NCI-H2171 (cell line): ENCODE measurements around the gene TTBK1.
"Not testable (repeated sequence)": the region's sequence is repeated elsewhere in the genome, so short reads cannot be mapped to it uniquely, and the experiment has no call there.

ENCODE experiments used
- DNase-seq: peaks from one replicate; lab custom pipeline; 2025; lab: John Stamatoyannopoulos, UW

The TTBK1 gene

GRCh38 chr6:43287717-43288679 is 44.7 kb downstream of the TTBK1 start:
- DNase-seq: no peak

GRCh38 chr6:43290339-43290904 is 47.1 kb downstream of the TTBK1 start:
- no peak for DNase-seq

DNA sequence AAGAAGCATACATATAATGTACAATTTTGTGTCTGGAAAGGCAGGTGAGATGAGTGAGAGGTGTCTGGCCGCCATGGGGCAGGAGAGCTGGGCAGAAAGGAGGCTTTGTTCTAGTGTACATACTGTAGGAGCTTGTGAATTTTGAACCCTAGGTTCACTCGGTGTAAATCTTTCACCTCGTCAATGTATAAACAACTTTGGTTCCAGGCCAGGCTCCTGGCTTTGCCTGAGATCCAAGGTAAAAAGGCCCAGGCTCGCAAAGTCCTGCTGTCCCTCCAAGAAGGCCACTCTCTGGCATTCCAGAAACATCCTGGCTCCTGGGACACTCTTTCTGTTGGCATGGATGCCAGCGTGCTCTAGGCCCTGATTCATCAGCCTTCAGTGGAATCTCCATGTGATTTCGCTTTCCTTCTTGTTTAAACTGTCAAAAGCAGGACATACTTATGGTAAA is 47.6 kb downstream of the TTBK1 start:
- DNase-seq: no peak

DNA sequence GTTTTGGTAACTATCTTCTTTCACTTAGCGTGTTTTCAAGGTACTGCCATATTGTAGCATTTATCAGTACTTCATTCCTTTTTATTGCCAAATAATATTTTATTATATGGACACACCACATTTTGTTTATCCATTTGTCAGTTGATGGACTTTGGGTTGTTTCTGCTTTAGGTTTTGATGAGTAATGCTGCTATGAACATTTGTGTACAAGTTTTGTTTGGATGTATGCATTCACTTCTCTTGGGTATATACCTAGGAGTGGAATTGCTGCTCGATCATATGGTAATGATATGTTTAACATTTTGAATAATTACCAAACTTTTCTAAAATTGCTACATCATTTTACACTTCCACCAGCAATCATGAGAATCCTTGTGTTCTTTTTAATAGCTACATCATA is 48.4 kb downstream of the TTBK1 start:
- DNase-seq: no peak

GRCh38 chr6:43292341-43292740 is 49.1 kb downstream of the TTBK1 start:
- DNase-seq: no peak

- no peak for DNase-seq
Observed at GRCh38 chr6:43292763-43293318, 49.6 kb downstream of the TTBK1 start.

- no peak for DNase-seq
Observed at GRCh38 chr6:43293698-43294097, 50.4 kb downstream of the TTBK1 start.

DNA sequence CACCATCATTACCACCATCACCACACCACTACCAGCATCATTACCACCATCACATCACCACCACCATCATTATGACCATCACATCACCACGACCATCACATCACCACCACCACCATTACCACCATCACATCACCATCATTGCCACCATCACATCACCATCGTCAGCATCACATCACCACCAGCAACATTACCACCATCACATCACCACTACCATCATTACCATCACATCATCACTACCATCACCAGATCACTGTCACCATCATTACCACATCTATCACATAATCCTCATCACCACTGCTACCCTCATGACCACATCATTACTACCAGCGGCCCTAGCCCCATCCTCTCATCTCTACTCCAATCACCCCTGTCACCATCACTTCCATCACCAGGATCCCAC is 51.3 kb downstream of the TTBK1 start:
- no peak for DNase-seq

DNA sequence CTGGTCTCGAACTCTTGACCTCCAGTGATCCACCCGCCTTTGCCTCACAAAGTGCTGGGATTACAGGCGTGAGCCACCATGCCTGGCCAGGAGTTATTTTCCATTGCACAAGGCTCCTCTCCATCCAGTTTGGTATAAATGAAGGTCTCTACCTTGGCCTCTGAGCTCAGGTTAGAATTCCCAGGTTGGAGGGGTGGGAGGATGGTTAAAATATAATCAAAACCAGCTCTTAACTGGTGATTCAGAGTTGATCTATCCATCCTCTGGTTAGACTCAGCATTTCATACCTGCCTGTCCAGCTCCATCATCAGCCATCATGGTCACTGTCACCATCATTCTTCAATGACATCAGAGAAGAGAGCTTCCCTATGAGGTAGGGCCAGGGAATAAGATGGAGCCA is 52.2 kb downstream of the TTBK1 start:
- no peak for DNase-seq

GRCh38 chr6:43296780-43297497 is 53.7 kb downstream of the TTBK1 start:
- no peak for DNase-seq

- no peak for DNase-seq
Observed at GRCh38 chr6:43297644-43298564, 54.6 kb downstream of the TTBK1 start, which contains the start of gene SLC22A7. TSS of gene SLC22A7 (plus strand) at chr6:43298260. CDS start at chr6:43298359, 99 bp downstream.

- no peak for DNase-seq
Observed at GRCh38 chr6:43298565-43299337, 55.5 kb downstream of the TTBK1 start.

DNA sequence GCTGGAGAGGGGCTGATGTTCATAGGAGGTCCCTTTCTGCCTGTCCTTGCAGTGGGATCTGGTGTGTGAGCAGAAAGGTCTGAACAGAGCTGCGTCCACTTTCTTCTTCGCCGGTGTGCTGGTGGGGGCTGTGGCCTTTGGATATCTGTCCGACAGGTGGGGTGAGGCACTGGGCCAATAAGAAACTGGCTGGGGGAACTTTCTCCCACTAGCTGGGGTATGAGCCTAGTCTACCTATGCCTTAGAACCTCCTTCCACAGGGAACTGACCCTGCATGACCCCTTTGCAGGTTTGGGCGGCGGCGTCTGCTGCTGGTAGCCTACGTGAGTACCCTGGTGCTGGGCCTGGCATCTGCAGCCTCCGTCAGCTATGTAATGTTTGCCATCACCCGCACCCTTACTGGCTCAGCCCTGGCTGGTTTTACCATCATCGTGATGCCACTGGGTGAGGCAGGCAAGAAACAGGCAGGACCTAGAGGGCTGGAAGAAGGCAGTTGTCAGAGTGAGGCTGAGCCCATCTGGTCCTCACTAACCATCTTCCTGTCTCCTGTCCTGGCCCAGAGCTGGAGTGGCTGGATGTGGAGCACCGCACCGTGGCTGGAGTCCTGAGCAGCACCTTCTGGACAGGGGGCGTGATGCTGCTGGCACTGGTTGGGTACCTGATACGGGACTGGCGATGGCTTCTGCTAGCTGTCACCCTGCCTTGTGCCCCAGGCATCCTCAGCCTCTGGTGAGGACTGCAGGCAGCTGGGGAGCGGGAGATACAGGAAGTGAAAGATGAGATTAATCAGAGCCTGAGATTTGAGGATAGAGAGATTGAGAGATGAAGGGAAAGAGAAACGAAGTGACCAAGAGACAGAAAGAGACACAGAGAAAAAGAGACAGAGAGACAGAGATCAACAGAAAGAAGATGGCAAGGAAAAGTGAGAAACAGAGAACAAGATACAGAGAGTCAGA is 56.3 kb downstream of the TTBK1 start:
- DNase-seq: no peak

DNA sequence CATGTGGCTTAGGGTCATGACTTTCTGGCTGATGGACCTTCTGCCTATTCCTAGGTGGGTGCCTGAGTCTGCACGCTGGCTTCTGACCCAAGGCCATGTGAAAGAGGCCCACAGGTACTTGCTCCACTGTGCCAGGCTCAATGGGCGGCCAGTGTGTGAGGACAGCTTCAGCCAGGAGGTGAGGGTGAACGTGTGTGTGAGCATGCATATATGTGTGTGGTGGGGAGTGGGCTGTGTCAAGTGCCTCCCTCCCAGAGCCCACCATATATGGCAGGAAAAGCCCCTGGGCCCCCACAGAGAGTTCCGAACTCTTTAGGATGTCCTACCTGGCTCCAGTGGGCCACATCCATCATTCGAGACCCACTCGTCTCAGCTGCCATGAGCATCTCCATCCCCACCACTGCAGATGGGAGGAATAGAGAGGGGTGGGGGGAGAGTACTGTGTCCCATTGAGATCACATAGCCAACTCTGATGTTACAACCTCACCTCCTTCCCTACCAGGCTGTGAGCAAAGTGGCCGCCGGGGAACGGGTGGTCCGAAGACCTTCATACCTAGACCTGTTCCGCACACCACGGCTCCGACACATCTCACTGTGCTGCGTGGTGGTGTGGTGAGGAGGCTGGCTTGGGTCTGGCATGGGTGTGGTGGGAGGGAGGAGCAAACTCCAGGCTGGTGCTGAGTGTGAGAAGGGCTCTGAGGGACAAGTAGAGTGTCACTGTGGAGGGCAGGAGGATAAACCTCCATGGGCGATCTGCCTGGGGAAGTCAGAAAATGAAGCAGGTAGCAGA is 58.0 kb downstream of the TTBK1 start:
- no peak for DNase-seq

- DNase-seq: no peak
Observed at GRCh38 chr6:43302126-43302525, 58.8 kb downstream of the TTBK1 start.

DNA sequence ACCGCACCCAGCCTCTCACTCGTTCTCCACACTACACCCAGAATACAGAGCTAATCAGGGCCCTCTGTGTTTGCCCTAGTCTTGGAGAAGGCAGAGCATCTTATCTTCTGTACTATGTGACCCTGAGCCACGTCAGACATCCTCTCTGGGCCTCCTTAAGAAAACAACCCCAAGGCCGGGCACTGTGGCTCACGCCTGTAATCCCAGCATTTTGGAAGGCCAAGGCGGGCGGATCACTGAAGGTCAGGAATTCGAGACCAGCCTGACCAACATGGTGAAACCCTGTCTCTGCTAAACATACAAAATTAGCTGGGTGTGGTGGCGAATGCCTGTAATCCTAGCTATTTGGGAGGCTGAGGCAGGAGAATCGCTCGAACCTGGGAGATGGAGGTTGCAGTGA is 59.7 kb downstream of the TTBK1 start:
- DNase-seq: not testable (repeated sequence)

GRCh38 chr6:43303751-43304331 is 60.6 kb downstream of the TTBK1 start:
- DNase-seq: no peak

DNA sequence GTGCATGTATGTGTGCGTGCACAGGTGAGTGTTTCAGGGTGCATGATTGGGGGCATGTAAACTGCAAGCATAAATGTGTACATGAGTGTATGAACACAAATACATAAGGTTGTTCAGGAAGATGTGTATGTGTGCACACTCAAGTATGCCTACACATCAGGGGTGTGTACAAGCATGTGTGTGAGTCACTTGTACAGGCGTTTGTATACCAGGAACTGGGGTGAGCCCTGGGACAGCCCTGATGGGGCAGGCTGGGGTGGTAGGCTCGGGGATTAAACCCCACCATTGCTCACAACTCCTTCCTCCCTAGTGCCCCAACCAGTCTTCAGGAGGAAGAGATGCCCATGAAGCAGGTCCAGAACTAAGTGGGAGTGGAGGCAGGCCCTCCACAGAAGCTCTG is 61.1 kb downstream of the TTBK1 start:
- no peak for DNase-seq
